Peyer's patch (tissue), 4 donors: Measurements from ENCODE around the gene EIF4E2.

Experiments
- CTCF ChIP-seq, 6 experiments: fragments of 450-650 bp in 4 of 6; fragments of 200-600 bp in 2 of 6; sonication (generic) in 1 of 6; IDR thresholded peaks; one replicate each; pipeline ENCODE4 v1.5.1; 2017 to 2019; ENCODE audit warnings: antibody characterized with exemption in 6 of 6, mild to moderate bottlenecking in 3 of 6, moderate library complexity in 1 of 6
- POLR2A ChIP-seq, 2 donors: fragments of 450-650 bp; IDR thresholded peaks; one replicate each; pipeline ENCODE4 v1.5.1; 2017; ENCODE audit warnings: antibody characterized with exemption in 2 of 2, mild to moderate bottlenecking in 2 of 2, moderate library complexity in 2 of 2

DNA sequence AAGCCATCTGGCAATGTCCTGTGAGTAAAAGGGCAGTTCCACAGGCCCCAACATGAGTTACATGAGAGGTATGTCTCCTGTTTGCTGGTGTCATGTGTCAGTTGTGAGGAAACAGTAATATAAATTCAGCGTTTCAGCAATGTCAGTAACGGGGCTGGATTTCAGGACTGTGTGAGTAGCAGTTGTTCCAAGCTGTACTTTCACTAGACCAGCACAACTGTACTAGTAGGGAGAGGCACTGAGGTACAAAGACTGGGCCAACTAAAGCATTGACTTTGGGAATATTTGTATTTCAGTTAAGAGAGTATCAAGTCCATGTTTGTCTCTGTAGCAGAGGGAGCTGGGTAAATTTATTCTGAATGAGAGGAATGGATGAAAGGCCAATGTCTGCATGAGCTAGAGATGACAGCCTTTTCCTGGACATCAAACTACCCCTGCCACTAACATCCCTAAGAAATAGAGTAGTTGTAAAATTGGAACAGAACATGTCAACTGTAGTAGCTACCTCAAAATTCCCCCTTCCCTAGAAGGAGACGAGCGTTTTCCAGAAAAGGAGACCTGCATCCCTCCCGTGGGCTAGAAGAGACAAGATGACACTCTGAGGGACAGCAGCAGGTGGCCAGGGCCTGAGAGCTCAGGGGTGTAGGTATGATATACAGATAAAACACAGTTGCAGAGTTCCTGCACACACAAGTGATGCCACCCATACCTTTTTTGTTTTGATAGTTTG lies 24.4 kb downstream of the EIF4E2 start:
- TF ChIP-seq CTCF (IDR thresholded peaks at IDR 0.05) (no peak), POLR2A (IDR thresholded peaks at IDR 0.05) (no peak)
